Measurements from ENCODE around the gene ACOT11. TPM values are rescaled to one million over a fixed set of nuclear protein-coding genes. Genes with fewer than 3 reads are reported as not detected.

Gene ACOT11
- polyA plus RNA-seq, 1 donor (not counting 4 experiments of a cell fraction or from before 2014, with no cell fraction given) = 3.4 TPM

- no peaks in the 10 kb centered on the region for H3K36me3 ChIP-seq (ENCODE audit: control insufficient read depth in 2 of 2, extremely low read depth in 1 of 2, insufficient read depth in 2 of 2, low read length in 2 of 2)
- no peaks in the 10 kb centered on the region for H3K27me3 ChIP-seq (ENCODE audit: control insufficient read depth, extremely low read depth, insufficient read depth, low read length)
- dilution Hi-C loops (cut with MboI; ENCODE audit: extremely low pct_ligation_motif_present, low sequenced_read_pairs) = no loop called here
- H3K79me2 ChIP-seq (ENCODE audit: control insufficient read depth, insufficient read depth, low read length) = no peaks in the 10 kb centered on the region
- H3K4me2 ChIP-seq (ENCODE audit: control insufficient read depth, extremely low read depth, insufficient read depth, low read depth, low read length) = peak overlapping the region; percentile 8
- TF ChIP-seq CTCF (optimal IDR thresholded peaks at IDR 0.05 in 1 of 3, IDR thresholded peaks at IDR 0.05 in 1 of 3, conservative IDR thresholded peaks at IDR 0.05 in 1 of 3; ENCODE audit: extremely low read depth in 1 of 3, insufficient read depth in 2 of 3, low read length in 3 of 3) (no peak), EZH2 (IDR thresholded peaks at IDR 0.05; ENCODE audit: low read length) (no peak)
- H3K4me3 ChIP-seq (ENCODE audit: control insufficient read depth in 2 of 3, extremely low read depth in 1 of 3, insufficient read depth in 2 of 3, low read depth in 1 of 3, low read length in 3 of 3) = no peak overlapping the region
- DNase-seq (ENCODE audit: low read depth, low spot score) (no peak), FAIRE-seq (peak; percentile 58)
- no peaks in the 10 kb centered on the region for H3K9me3 ChIP-seq (ENCODE audit: control insufficient read depth, low read depth, low read length)
- H3K4me1 ChIP-seq (ENCODE audit: control insufficient read depth, extremely low read depth, insufficient read depth, low read length) = peaks cover 33% of the 10 kb centered on the region
- peaks cover 2% of the 10 kb centered on the region for H3K9me1 ChIP-seq (ENCODE audit: control insufficient read depth, extremely low read depth, insufficient read depth, low read length)
- H3K9ac ChIP-seq (ENCODE audit: control insufficient read depth, extremely low read depth, insufficient read depth, low read length) = no peak overlapping the region
- no peaks in the 10 kb centered on the region for H4K20me1 ChIP-seq (ENCODE audit: control insufficient read depth, extremely low read depth, insufficient read depth, low read length)
- H3K27ac ChIP-seq (ENCODE audit: control insufficient read depth, insufficient read depth, low read length) = no peak overlapping the region
- H2AFZ ChIP-seq (ENCODE audit: control insufficient read depth, low read length) = no peak overlapping the region
These were observed 23.3 kb downstream of the ACOT11 start for GRCh38 chr1:54571326-54571725.

- no peaks in the 10 kb centered on the region for H3K27me3 ChIP-seq (ENCODE audit: control insufficient read depth, extremely low read depth, insufficient read depth, low read length)
- no peak overlapping the region for H3K4me3 ChIP-seq (ENCODE audit: control insufficient read depth in 2 of 3, extremely low read depth in 1 of 3, insufficient read depth in 2 of 3, low read depth in 1 of 3, low read length in 3 of 3)
- DNase-seq (ENCODE audit: low read depth, low spot score) (no peak), FAIRE-seq (no peak)
- H4K20me1 ChIP-seq (ENCODE audit: control insufficient read depth, extremely low read depth, insufficient read depth, low read length) = no peaks in the 10 kb centered on the region
- no peak overlapping the region for H3K4me2 ChIP-seq (ENCODE audit: control insufficient read depth, extremely low read depth, insufficient read depth, low read depth, low read length)
- dilution Hi-C loops (cut with MboI; ENCODE audit: extremely low pct_ligation_motif_present, low sequenced_read_pairs) = no loop called here
- H3K9me1 ChIP-seq (ENCODE audit: control insufficient read depth, extremely low read depth, insufficient read depth, low read length) = peaks cover 2% of the 10 kb centered on the region
- TF ChIP-seq EZH2 (IDR thresholded peaks at IDR 0.05; ENCODE audit: low read length) (no peak), CTCF (optimal IDR thresholded peaks at IDR 0.05 in 1 of 3, IDR thresholded peaks at IDR 0.05 in 1 of 3, conservative IDR thresholded peaks at IDR 0.05 in 1 of 3; ENCODE audit: extremely low read depth in 1 of 3, insufficient read depth in 2 of 3, low read length in 3 of 3) (peak in 1 of 3 experiments; percentile 24)
- no peaks in the 10 kb centered on the region for H3K9me3 ChIP-seq (ENCODE audit: control insufficient read depth, low read depth, low read length)
- H3K36me3 ChIP-seq (ENCODE audit: control insufficient read depth in 2 of 2, extremely low read depth in 1 of 2, insufficient read depth in 2 of 2, low read length in 2 of 2) = no peaks in the 10 kb centered on the region
- no peak overlapping the region for H3K27ac ChIP-seq (ENCODE audit: control insufficient read depth, insufficient read depth, low read length)
- H2AFZ ChIP-seq (ENCODE audit: control insufficient read depth, low read length) = no peak overlapping the region
- no peak overlapping the region for H3K9ac ChIP-seq (ENCODE audit: control insufficient read depth, extremely low read depth, insufficient read depth, low read length)
- peaks cover 33% of the 10 kb centered on the region for H3K4me1 ChIP-seq (ENCODE audit: control insufficient read depth, extremely low read depth, insufficient read depth, low read length)
- H3K79me2 ChIP-seq (ENCODE audit: control insufficient read depth, insufficient read depth, low read length) = no peaks in the 10 kb centered on the region
These were observed 23.9 kb downstream of the ACOT11 start for GRCh38 chr1:54571803-54572541.
